PC-9 (cell line): ENCODE data around the gene RBM28.

Experiments
- EZH2 ChIP-seq: fragments of 200-600 bp; sonication (generic); IDR thresholded peaks from 2 replicates; pipeline ENCODE4 v1.8.0; 2017; ENCODE audit warnings: antibody characterized with exemption, low read depth
- TF ChIP-seq, protein P1 (sequence below): fragments of 200-600 bp; sonication (generic); conservative IDR thresholded peaks from 2 replicates; pipeline ENCODE4 v1.6.1; 2017; ENCODE audit warnings: mixed run types, antibody characterized with exemption, mild to moderate bottlenecking, moderate library complexity

DNA sequence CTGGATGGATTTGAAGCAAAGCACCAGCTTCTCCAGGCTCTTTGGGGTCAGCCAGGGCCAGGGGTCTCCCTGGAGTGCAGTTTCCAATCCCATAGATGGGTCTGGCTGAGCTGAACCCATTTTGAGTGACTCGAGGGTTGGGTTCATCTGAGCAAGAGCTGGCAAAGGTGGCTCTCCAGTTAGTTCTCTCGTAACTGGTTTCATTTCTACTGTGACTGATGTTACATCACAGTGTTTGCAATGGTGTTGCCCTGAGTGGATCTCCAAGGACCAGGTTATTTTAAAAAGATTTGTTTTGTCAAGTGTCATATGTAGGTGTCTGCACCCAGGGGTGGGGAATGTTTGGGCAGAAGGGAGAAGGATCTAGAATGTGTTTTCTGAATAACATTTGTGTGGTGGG, 88.4 kb downstream of the RBM28 start:
- TF ChIP-seq, protein P1, sequence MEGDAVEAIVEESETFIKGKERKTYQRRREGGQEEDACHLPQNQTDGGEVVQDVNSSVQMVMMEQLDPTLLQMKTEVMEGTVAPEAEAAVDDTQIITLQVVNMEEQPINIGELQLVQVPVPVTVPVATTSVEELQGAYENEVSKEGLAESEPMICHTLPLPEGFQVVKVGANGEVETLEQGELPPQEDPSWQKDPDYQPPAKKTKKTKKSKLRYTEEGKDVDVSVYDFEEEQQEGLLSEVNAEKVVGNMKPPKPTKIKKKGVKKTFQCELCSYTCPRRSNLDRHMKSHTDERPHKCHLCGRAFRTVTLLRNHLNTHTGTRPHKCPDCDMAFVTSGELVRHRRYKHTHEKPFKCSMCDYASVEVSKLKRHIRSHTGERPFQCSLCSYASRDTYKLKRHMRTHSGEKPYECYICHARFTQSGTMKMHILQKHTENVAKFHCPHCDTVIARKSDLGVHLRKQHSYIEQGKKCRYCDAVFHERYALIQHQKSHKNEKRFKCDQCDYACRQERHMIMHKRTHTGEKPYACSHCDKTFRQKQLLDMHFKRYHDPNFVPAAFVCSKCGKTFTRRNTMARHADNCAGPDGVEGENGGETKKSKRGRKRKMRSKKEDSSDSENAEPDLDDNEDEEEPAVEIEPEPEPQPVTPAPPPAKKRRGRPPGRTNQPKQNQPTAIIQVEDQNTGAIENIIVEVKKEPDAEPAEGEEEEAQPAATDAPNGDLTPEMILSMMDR, result no peak
- no peak for TF ChIP-seq EZH2
